AG04450 (cell line): ENCODE data around the gene CAMSAP1. TPM values are rescaled to one million over a fixed set of nuclear protein-coding genes. Genes with fewer than 3 reads are reported as not detected.
"Not testable (repeated sequence)": the region's sequence is repeated elsewhere in the genome, so short reads cannot be mapped to it uniquely, and the experiment has no call there.

ENCODE experiments used
- CTCF ChIA-PET: fragments of 300-600, 350-600 bp; formaldehyde crosslinking; extraction: SDS; loops from one replicate; lab custom pipeline; 2022; ENCODE audit warnings: antibody characterized with exemption, inconsistent platforms; lab: Charles Lee
- POLR2A ChIA-PET: fragments of 350-600 bp; formaldehyde crosslinking; extraction: SDS; loops from one replicate; lab custom pipeline; 2021; ENCODE audit warnings: antibody characterized with exemption, inconsistent platforms; lab: Yijun Ruan, JAX
- DNase-seq: peaks from one replicate; pipeline ENCODE4 v3.0.0-alpha.2; 2011; ENCODE audit warnings: low read depth, low spot score
- H3K27ac ChIP-seq: one replicate; pipeline ENCODE4 v1.5.1; 2012; ENCODE audit warnings: low read depth, low read length, control low read depth
- H3K27me3 ChIP-seq: one replicate; pipeline ENCODE4 v1.6.0; 2012; ENCODE audit warnings: low read length; ENCODE audit not compliant: control insufficient read depth, insufficient read depth
- H3K4me3 ChIP-seq: 2 replicates; pipeline ENCODE4 v1.5.1; 2011; ENCODE audit warnings: mild to moderate bottlenecking, low read depth, low read length, control low read depth
- H3K9me3 ChIP-seq: 2 replicates; pipeline ENCODE4 v1.5.1; 2012; ENCODE audit warnings: low read length; ENCODE audit not compliant: control insufficient read depth, insufficient read depth
- CTCF ChIP-seq: IDR thresholded peaks from 2 replicates; pipeline ENCODE4 v1.5.1; 2011; ENCODE audit warnings: low read depth, low read length, control low read depth, inconsistent platforms
- polyA plus RNA-seq: library from polyadenylated mRNA; depleted of rRNA; stranded (reverse); fragments of >200 nt; gene quantifications from 2 replicates; pipeline ENCODE4 v1.2.3, GENCODE V29; 2011

Gene CAMSAP1
- polyA plus RNA-seq, 1 experiment, result 7.8 TPM

GRCh38 chr9:135948968-135949367, 41.6 kb upstream of the CAMSAP1 start:
- CTCF ChIA-PET, result no interaction called here
- no peak overlapping the region for H3K4me3 ChIP-seq
- TF ChIP-seq CTCF, result no peak
- no peak overlapping the region for H3K27ac ChIP-seq
- POLR2A ChIA-PET, result no interaction called here
- no peaks in the 10 kb centered on the region for H3K27me3 ChIP-seq
- peaks cover 6% of the 10 kb centered on the region; the same call in 1 of the 2 replicates for H3K9me3 ChIP-seq
- DNase-seq, result no peak

- ChIA-PET POLR2A (no interaction called here), CTCF (no interaction called here)
- TF ChIP-seq CTCF, result no peak
- Histone ChIP-seq H3K27ac (no peak overlapping the region), H3K27me3 (no peaks in the 10 kb centered on the region), H3K9me3 (peaks cover 6% of the 10 kb centered on the region; the same call in 1 of the 2 replicates), H3K4me3 (no peak overlapping the region)
- no peak for DNase-seq
Observed at GRCh38 chr9:135948446-135948845, 41.1 kb upstream of the CAMSAP1 start.

- DNase-seq, result no peak
- POLR2A ChIA-PET, result no interaction called here
- TF ChIP-seq CTCF, result no peak
Observed at GRCh38 chr9:135947582-135947981, 40.2 kb upstream of the CAMSAP1 start.

GRCh38 chr9:135947105-135947504, 39.8 kb upstream of the CAMSAP1 start:
- H3K4me3 ChIP-seq, H3K9me3 ChIP-seq, H3K27ac ChIP-seq, H3K27me3 ChIP-seq, CTCF ChIA-PET, DNase-seq: not testable (repeated sequence)
- POLR2A ChIA-PET, result interaction anchor here (0.6 kb wide), 1 partner anchor 100 kb away, joined by 3 read pairs; no protein-coding TSS in a partner anchor

More at GRCh38 chr9:135947582-135947981, 40.2 kb upstream of the CAMSAP1 start:
- H3K27me3 ChIP-seq, result no peaks in the 10 kb centered on the region
- H3K4me3 ChIP-seq, result no peak overlapping the region
- CTCF ChIA-PET, result no interaction called here
- H3K9me3 ChIP-seq, result peaks cover 6% of the 10 kb centered on the region; the same call in 1 of the 2 replicates
- H3K27ac ChIP-seq, result no peak overlapping the region

GRCh38 chr9:135946392-135946994, 39.1 kb upstream of the CAMSAP1 start:
- Histone ChIP-seq H3K9me3 (peaks cover 6% of the 10 kb centered on the region; the same call in 1 of the 2 replicates), H3K27me3 (no peaks in the 10 kb centered on the region), H3K27ac (no peak overlapping the region), H3K4me3 (no peak overlapping the region)
- ChIA-PET CTCF (no interaction called here), POLR2A (interaction anchor here (0.6 kb wide), 1 partner anchor 99 kb away, joined by 3 read pairs; no protein-coding TSS in a partner anchor)
- TF ChIP-seq CTCF, result no peak
- DNase-seq, result no peak
